Measurements from ENCODE around the gene EPAS1.

The EPAS1 gene

DNA sequence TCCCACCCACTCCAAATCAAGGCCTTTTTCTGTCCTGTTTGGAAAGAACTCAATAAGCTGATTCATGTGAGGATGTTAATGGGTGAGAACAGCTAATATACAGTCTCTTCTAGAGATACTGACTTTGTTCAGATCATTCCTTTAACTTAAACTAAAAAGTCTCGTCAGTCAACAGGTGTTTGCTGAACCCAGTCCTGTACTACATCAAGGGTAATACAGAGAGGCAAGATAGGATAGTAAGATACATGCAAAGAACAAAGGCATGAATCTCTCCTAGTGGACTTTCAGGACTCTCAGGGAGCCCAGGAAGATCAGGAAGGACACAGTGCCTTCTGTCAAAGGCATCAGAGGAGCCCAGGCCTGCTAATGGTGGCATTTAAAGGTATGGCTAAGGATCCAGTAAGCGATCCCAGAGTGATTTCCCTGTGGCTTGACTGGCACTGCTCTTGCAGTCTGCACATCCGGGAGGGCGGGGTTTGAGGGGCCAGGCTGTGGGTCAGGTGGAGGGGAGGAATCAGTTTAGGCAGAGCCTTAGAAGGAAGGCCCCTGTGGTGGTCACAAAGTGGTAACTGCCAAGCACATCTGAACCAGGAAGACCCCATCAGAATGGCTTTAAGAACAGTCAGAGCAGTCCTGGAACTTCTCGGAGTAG is 54.0 kb downstream of the EPAS1 start:
- Histone ChIP-seq H3K27me3 (ENCODE audit: insufficient read depth, insufficient read length) (no peaks in the 10 kb centered on the region), H3K36me3 (ENCODE audit: insufficient read depth, insufficient read length, low read length) (no peaks in the 10 kb centered on the region), H3K4me3 (ENCODE audit: insufficient read length, low read depth) (no peak overlapping the region), H3K9ac (ENCODE audit: insufficient read length, low read depth) (no peak overlapping the region), H3K4me1 (ENCODE audit: insufficient read depth, insufficient read length) (no peaks in the 10 kb centered on the region), H3K9me3 (ENCODE audit: insufficient read depth, low read length) (no peaks in the 10 kb centered on the region)
- DNase-seq (ENCODE audit: low read depth, low spot score), result no peak
- TF ChIP-seq ZNF274 (IDR thresholded peaks at IDR 0.05; ENCODE audit: low read depth, low read length) (no peak), SUZ12 (IDR thresholded peaks at IDR 0.05; ENCODE audit: extremely low read depth, insufficient read depth, insufficient read length) (no peak), YY1 (IDR thresholded peaks at IDR 0.05; ENCODE audit: insufficient read depth, insufficient read length) (no peak)

DNA sequence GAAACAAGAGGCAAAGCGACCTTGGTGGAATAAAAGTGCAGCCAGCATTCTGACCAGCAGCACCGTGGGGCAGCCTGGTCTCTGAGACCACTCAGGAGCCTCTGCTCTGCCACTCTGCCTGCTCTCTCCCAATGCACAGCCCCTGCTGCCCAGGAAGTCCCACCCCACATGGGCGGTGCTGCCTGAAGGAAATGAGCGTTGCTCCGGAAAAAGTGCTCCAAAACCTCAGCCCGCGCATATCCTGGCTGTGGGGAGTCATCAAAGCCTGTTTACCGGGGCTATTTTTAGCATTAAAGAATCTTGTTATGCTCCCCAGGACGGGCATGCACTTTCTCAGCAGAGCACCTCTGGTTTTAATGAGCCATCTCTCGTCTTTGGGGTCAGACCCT is 54.5 kb downstream of the EPAS1 start:
- no peak for TF ChIP-seq YY1 (IDR thresholded peaks at IDR 0.05; ENCODE audit: insufficient read depth, insufficient read length)
- no peak for TF ChIP-seq ZNF274 (IDR thresholded peaks at IDR 0.05; ENCODE audit: low read depth, low read length)
- TF ChIP-seq SUZ12 (IDR thresholded peaks at IDR 0.05; ENCODE audit: extremely low read depth, insufficient read depth, insufficient read length), result no peak
- no peak for DNase-seq (ENCODE audit: low read depth, low spot score)
- Histone ChIP-seq H3K9ac (ENCODE audit: insufficient read length, low read depth) (no peak overlapping the region), H3K27me3 (ENCODE audit: insufficient read depth, insufficient read length) (no peaks in the 10 kb centered on the region), H3K4me3 (ENCODE audit: insufficient read length, low read depth) (no peak overlapping the region), H3K4me1 (ENCODE audit: insufficient read depth, insufficient read length) (no peaks in the 10 kb centered on the region), H3K36me3 (ENCODE audit: insufficient read depth, insufficient read length, low read length) (no peaks in the 10 kb centered on the region), H3K9me3 (ENCODE audit: insufficient read depth, low read length) (no peaks in the 10 kb centered on the region)

DNA sequence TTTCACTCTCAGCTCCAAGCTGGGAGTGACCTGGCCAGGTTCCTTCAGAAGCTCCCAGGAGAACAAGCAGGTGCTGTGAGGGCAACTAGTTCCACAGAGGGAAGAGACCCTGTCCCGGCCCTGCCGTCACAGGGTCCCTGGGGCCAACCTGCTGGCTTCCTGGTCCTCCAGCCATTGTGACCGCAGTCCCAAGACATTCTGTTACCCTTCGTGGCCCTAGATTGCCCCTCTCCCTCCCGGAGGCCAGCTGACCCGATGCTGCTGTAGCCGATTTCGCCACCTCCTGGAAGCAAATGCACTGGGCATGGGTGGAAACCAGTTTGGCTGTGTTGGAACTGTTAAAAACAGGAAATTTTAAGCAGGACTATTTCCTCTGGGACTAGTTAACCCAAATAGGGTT is 55.4 kb downstream of the EPAS1 start:
- H3K9ac ChIP-seq (ENCODE audit: insufficient read length, low read depth), result no peak overlapping the region

DNA sequence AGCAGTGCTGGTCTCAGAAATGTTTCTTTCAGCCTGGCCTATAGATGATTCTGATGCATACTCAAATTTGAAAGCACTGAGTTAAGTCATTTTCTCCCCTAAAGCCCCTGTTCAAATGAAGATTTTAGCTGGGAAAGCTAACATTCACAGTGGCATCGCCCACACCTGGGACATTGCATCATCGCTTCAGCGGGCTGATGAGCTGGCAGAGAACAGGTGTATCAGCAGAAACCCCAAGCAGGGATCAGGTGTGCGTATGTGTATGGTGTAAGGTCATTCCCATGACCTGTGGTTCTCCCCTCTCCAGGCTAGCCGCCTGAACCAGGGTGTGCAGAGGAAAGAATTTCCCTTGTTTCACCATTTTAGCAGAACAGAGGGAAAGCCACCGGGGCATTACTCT is 56.3 kb downstream of the EPAS1 start:
- TF ChIP-seq YY1 (IDR thresholded peaks at IDR 0.05; ENCODE audit: insufficient read depth, insufficient read length), result no peak
- DNase-seq (ENCODE audit: low read depth, low spot score), result no peak
- no peaks in the 10 kb centered on the region for H3K36me3 ChIP-seq (ENCODE audit: insufficient read depth, insufficient read length, low read length)

More for the DNA sequence above, 55.4 kb downstream of the EPAS1 start:
- Histone ChIP-seq H3K27me3 (ENCODE audit: insufficient read depth, insufficient read length) (no peaks in the 10 kb centered on the region), H3K4me1 (ENCODE audit: insufficient read depth, insufficient read length) (no peaks in the 10 kb centered on the region), H3K36me3 (ENCODE audit: insufficient read depth, insufficient read length, low read length) (no peaks in the 10 kb centered on the region), H3K9me3 (ENCODE audit: insufficient read depth, low read length) (no peaks in the 10 kb centered on the region), H3K4me3 (ENCODE audit: insufficient read length, low read depth) (no peak overlapping the region)
- no peak for DNase-seq (ENCODE audit: low read depth, low spot score)
- TF ChIP-seq YY1 (IDR thresholded peaks at IDR 0.05; ENCODE audit: insufficient read depth, insufficient read length) (no peak), SUZ12 (IDR thresholded peaks at IDR 0.05; ENCODE audit: extremely low read depth, insufficient read depth, insufficient read length) (no peak), ZNF274 (IDR thresholded peaks at IDR 0.05; ENCODE audit: low read depth, low read length) (no peak)

DNA sequence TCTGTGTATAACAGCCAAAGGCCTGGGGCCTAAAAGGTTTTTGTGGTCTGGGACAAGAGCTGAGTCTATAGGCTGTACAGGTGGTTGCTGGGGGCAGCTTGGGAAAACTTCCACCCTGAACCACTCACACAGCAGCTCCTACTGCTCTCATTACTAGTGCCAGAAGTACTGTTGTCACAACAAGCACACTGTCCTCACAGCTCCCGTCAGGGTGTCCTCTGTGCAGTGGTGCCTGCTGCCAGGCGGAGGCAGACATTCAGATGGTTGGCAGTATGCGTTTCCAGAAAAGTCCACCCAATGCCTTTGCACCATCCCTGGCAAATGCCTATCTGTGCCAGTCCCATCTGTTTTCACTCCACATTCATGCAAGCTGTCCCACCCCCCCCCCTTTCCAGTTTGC is 58.5 kb downstream of the EPAS1 start:
- TF ChIP-seq YY1 (IDR thresholded peaks at IDR 0.05; ENCODE audit: insufficient read depth, insufficient read length) (no peak), SUZ12 (IDR thresholded peaks at IDR 0.05; ENCODE audit: extremely low read depth, insufficient read depth, insufficient read length) (no peak), ZNF274 (IDR thresholded peaks at IDR 0.05; ENCODE audit: low read depth, low read length) (no peak)
- no peaks in the 10 kb centered on the region for H3K9me3 ChIP-seq (ENCODE audit: insufficient read depth, low read length)
- no peaks in the 10 kb centered on the region for H3K27me3 ChIP-seq (ENCODE audit: insufficient read depth, insufficient read length)
- no peak overlapping the region for H3K4me3 ChIP-seq (ENCODE audit: insufficient read length, low read depth)
- H3K9ac ChIP-seq (ENCODE audit: insufficient read length, low read depth), result no peak overlapping the region
- no peaks in the 10 kb centered on the region for H3K4me1 ChIP-seq (ENCODE audit: insufficient read depth, insufficient read length)
- DNase-seq (ENCODE audit: low read depth, low spot score), result no peak
- peaks cover 3% of the 10 kb centered on the region for H3K36me3 ChIP-seq (ENCODE audit: insufficient read depth, insufficient read length, low read length)

More for the DNA sequence above, 56.3 kb downstream of the EPAS1 start:
- Histone ChIP-seq H3K27me3 (ENCODE audit: insufficient read depth, insufficient read length) (no peaks in the 10 kb centered on the region), H3K9ac (ENCODE audit: insufficient read length, low read depth) (no peak overlapping the region), H3K9me3 (ENCODE audit: insufficient read depth, low read length) (no peaks in the 10 kb centered on the region), H3K4me1 (ENCODE audit: insufficient read depth, insufficient read length) (no peaks in the 10 kb centered on the region), H3K4me3 (ENCODE audit: insufficient read length, low read depth) (no peak overlapping the region)

DNA sequence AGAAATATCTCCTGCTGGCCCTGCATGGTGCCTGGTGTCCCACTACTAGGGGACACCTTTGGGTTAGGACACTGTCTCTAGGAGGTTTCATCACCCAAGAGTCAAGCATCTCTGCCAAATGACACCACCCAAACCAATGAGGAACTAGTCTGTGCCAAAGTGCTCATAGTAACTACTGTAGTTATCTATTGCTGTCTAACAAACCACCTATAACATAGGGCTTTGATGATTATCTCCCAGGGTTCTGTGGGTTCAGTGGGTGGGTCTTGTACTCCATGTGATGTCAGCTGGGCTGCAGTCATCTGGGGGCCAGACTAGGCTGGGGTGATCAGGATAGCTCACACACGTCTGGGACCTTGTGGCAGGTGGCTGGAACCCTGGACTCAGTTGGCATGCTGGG is 59.8 kb downstream of the EPAS1 start:
- Histone ChIP-seq H3K4me1 (ENCODE audit: insufficient read depth, insufficient read length) (no peaks in the 10 kb centered on the region), H3K36me3 (ENCODE audit: insufficient read depth, insufficient read length, low read length) (peaks cover 4% of the 10 kb centered on the region), H3K27me3 (ENCODE audit: insufficient read depth, insufficient read length) (no peaks in the 10 kb centered on the region), H3K9ac (ENCODE audit: insufficient read length, low read depth) (no peak overlapping the region), H3K9me3 (ENCODE audit: insufficient read depth, low read length) (no peaks in the 10 kb centered on the region), H3K4me3 (ENCODE audit: insufficient read length, low read depth) (no peak overlapping the region)
- TF ChIP-seq SUZ12 (IDR thresholded peaks at IDR 0.05; ENCODE audit: extremely low read depth, insufficient read depth, insufficient read length) (no peak), ZNF274 (IDR thresholded peaks at IDR 0.05; ENCODE audit: low read depth, low read length) (no peak), YY1 (IDR thresholded peaks at IDR 0.05; ENCODE audit: insufficient read depth, insufficient read length) (no peak)
- no peak for DNase-seq (ENCODE audit: low read depth, low spot score)

DNA sequence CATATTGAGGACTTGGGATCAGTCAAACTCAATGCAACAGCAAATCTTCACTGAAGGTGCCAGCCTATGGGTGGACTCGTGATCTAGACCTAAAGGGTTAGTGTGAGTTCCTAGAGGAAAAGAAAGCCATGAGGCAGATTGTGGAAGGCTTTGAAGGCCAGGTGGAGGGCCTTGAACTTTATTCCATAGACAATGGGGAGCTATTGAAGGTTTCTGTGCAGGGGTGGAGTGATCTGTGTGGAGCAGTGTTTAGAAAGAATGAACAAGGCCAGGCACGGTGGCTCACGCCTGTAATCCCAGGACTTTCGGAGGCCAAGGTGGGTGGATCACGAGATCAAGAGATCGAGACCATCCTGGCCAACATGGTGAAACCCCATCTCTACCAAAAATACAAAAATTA is 61.5 kb downstream of the EPAS1 start:
- DNase-seq (ENCODE audit: low read depth, low spot score), result no peak
- no peaks in the 10 kb centered on the region for H3K27me3 ChIP-seq (ENCODE audit: insufficient read depth, insufficient read length)
- no peak overlapping the region for H3K9ac ChIP-seq (ENCODE audit: insufficient read length, low read depth)
- no peaks in the 10 kb centered on the region for H3K9me3 ChIP-seq (ENCODE audit: insufficient read depth, low read length)
- H3K4me3 ChIP-seq (ENCODE audit: insufficient read length, low read depth), result no peak overlapping the region
- peaks cover 4% of the 10 kb centered on the region for H3K36me3 ChIP-seq (ENCODE audit: insufficient read depth, insufficient read length, low read length)
- H3K4me1 ChIP-seq (ENCODE audit: insufficient read depth, insufficient read length), result no peaks in the 10 kb centered on the region
- TF ChIP-seq SUZ12 (IDR thresholded peaks at IDR 0.05; ENCODE audit: extremely low read depth, insufficient read depth, insufficient read length) (no peak), ZNF274 (IDR thresholded peaks at IDR 0.05; ENCODE audit: low read depth, low read length) (no peak), YY1 (IDR thresholded peaks at IDR 0.05; ENCODE audit: insufficient read depth, insufficient read length) (no peak)
